Fibroblast of pulmonary artery (primary cell): ENCODE measurements around the gene MTSS2.

Source experiments
- DNase-seq: peaks from one replicate; pipeline ENCODE4 v3.0.0-alpha.2; 2010; ENCODE audit warnings: low read depth
- H3K4me3 ChIP-seq: replicated peaks from 2 replicates; pipeline ENCODE4 v1.5.1; 2011; ENCODE audit warnings: low read depth, mild to moderate bottlenecking, control low read depth, low read length, moderate library complexity
- CTCF ChIP-seq: IDR thresholded peaks from 2 replicates; pipeline ENCODE4 v1.5.1; 2011; ENCODE audit warnings: mild to moderate bottlenecking, control low read depth, low read length, inconsistent platforms; ENCODE audit errors: missing control alignments

Gene MTSS2

GRCh38 chr16:70700101-70701020 is 14.5 kb upstream of the MTSS2 start:
- H3K4me3 ChIP-seq = no peak overlapping the region
- TF ChIP-seq CTCF = no peak
- no peak for DNase-seq

GRCh38 chr16:70699696-70700095 is 13.8 kb upstream of the MTSS2 start:
- no peak overlapping the region for H3K4me3 ChIP-seq
- no peak for TF ChIP-seq CTCF
- DNase-seq = no peak

GRCh38 chr16:70698901-70699300 is 13.0 kb upstream of the MTSS2 start:
- DNase-seq = no peak
- no peak for TF ChIP-seq CTCF
- no peak overlapping the region for H3K4me3 ChIP-seq

GRCh38 chr16:70697594-70698170 is 11.8 kb upstream of the MTSS2 start:
- no peak overlapping the region for H3K4me3 ChIP-seq
- no peak for TF ChIP-seq CTCF
- DNase-seq = no peak

- DNase-seq = no peak
- no peak for TF ChIP-seq CTCF
- no peak overlapping the region for H3K4me3 ChIP-seq
Observed at GRCh38 chr16:70696952-70697593, 11.2 kb upstream of the MTSS2 start.

GRCh38 chr16:70696355-70696754 is 10.5 kb upstream of the MTSS2 start:
- no peak for TF ChIP-seq CTCF
- DNase-seq = no peak
- H3K4me3 ChIP-seq = no peak overlapping the region
